ENCODE results near the gene NFIC. TPM values are rescaled to one million over a fixed set of nuclear protein-coding genes. Genes with fewer than 3 reads are reported as not detected.

Gene NFIC
- total and polyA plus RNA-seq, 4 donors = 12.8 to 100 (median 75.1) TPM

DNA sequence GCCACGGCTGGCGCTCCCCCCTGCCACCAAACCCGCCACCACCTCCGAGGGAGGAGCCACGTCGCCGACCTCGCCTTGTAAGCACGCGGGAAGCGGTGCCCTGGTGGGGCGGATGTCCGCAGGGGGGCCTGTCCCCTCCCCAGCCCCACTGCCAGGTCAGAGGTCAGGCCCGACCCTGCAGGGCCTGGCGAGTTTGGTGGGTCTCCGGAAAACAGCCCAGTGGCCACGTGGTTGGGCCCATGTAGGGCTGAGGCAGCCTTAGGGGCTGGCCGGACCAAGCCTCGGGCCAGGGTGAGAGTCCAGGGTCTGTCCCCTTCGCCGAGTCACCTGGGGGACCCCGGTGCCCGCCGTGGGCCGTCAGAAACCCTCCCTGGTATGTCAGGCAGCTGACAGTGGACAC lies 87.5 kb downstream of the NFIC start:
- H3K27ac ChIP-seq (ENCODE audit: low read depth in 1 of 2, low read length in 2 of 2) = no peak overlapping the region
- no peak overlapping the region for H3K9ac ChIP-seq (ENCODE audit: low read depth in 1 of 2, low read length in 2 of 2)
- H3K4me1 ChIP-seq (ENCODE audit: control insufficient read depth in 4 of 4, insufficient read depth in 4 of 4, low read length in 3 of 4) = peaks cover 0 to 24% (median 9%) of the 10 kb centered on the region in 4 donors
- DNase-seq (ENCODE audit: low spot score) = no peak
- peaks cover 24 to 67% (median 36%) of the 10 kb centered on the region in 4 donors for H3K36me3 ChIP-seq (ENCODE audit: control insufficient read depth in 4 of 4, insufficient read depth in 3 of 4, low read depth in 1 of 4, low read length in 3 of 4)
- TF ChIP-seq SP1 (IDR thresholded peaks at IDR 0.05) (no peak), RXRA (IDR thresholded peaks at IDR 0.05) (no peak), FOXA2 (IDR thresholded peaks at IDR 0.05) (no peak), GABPA (IDR thresholded peaks at IDR 0.05 in 1 of 2, conservative IDR thresholded peaks at IDR 0.05 in 1 of 2) (no peak)
- TF ChIP-seq, protein P1, sequence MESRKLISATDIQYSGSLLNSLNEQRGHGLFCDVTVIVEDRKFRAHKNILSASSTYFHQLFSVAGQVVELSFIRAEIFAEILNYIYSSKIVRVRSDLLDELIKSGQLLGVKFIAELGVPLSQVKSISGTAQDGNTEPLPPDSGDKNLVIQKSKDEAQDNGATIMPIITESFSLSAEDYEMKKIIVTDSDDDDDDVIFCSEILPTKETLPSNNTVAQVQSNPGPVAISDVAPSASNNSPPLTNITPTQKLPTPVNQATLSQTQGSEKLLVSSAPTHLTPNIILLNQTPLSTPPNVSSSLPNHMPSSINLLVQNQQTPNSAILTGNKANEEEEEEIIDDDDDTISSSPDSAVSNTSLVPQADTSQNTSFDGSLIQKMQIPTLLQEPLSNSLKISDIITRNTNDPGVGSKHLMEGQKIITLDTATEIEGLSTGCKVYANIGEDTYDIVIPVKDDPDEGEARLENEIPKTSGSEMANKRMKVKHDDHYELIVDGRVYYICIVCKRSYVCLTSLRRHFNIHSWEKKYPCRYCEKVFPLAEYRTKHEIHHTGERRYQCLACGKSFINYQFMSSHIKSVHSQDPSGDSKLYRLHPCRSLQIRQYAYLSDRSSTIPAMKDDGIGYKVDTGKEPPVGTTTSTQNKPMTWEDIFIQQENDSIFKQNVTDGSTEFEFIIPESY (IDR thresholded peaks at IDR 0.05) = no peak
- no peaks in the 10 kb centered on the region for H3K9me3 ChIP-seq (ENCODE audit: control insufficient read depth in 4 of 4, low read length in 3 of 4)
- no peaks in the 10 kb centered on the region for H3K27me3 ChIP-seq (ENCODE audit: control insufficient read depth in 4 of 4, insufficient read depth in 4 of 4, low read length in 3 of 4)
- no peak overlapping the region for H3K4me3 ChIP-seq (ENCODE audit: low read depth in 1 of 3, low read length in 3 of 3)
- 90% methylated on average over 25 of the region's 25 CpGs for WGBS

DNA sequence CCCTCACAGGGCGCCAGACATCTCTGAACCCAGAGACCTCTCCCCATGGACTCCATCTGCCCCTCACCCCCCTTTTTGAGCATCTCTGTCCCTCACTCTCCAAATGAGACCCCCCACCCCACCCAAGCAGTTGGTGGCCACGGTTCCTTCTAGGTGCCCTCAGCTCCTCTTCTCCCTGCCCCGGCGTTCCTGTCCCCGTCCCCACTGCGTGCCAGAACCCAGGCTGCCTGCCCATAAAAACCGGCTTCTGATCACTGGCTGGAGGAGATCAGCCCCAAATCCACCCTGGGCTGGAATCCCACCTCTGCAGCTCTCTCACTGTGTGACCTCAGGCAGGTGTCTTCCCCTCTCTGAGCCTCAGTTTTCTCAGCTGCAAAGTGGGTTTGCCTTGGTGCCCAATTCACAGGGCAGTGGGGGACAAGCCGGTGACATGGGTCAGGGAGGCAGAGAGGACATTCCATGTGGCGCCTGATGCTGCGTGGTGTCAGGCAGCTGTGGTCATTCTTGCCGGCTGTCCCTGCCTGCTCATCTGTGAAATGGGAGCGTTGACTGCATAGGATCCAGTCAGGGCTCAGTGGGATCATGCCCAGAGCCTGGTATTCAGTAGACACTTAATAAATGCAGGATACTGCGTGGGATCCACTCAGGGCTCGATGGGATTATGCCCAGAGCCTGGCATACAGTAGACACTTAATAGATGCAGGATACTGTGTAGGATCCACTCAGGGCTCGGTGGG lies 88.4 kb downstream of the NFIC start:
- H3K9me3 ChIP-seq (ENCODE audit: control insufficient read depth in 4 of 4, low read length in 3 of 4) = no peaks in the 10 kb centered on the region
- H3K27me3 ChIP-seq (ENCODE audit: control insufficient read depth in 4 of 4, insufficient read depth in 4 of 4, low read length in 3 of 4) = no peaks in the 10 kb centered on the region
- no peak overlapping the region for H3K9ac ChIP-seq (ENCODE audit: low read depth in 1 of 2, low read length in 2 of 2)
- H3K4me1 ChIP-seq (ENCODE audit: control insufficient read depth in 4 of 4, insufficient read depth in 4 of 4, low read length in 3 of 4) = peaks cover 2 to 32% (median 18%) of the 10 kb centered on the region in 4 donors
- 96% methylated on average over 15 of the region's 15 CpGs for WGBS
- no peak overlapping the region for H3K27ac ChIP-seq (ENCODE audit: low read depth in 1 of 2, low read length in 2 of 2)
- H3K4me3 ChIP-seq (ENCODE audit: low read depth in 1 of 3, low read length in 3 of 3) = no peak overlapping the region
- TF ChIP-seq, protein P2, sequence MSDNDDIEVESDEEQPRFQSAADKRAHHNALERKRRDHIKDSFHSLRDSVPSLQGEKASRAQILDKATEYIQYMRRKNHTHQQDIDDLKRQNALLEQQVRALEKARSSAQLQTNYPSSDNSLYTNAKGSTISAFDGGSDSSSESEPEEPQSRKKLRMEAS (IDR thresholded peaks at IDR 0.05) = no peak
- TF ChIP-seq JUND (IDR thresholded peaks at IDR 0.05) (no peak), GABPA (IDR thresholded peaks at IDR 0.05 in 1 of 2, conservative IDR thresholded peaks at IDR 0.05 in 1 of 2) (no peak), YY1 (IDR thresholded peaks at IDR 0.05) (no peak), FOXA2 (IDR thresholded peaks at IDR 0.05) (no peak), SP1 (IDR thresholded peaks at IDR 0.05) (no peak), TAF1 (conservative IDR thresholded peaks at IDR 0.05) (no peak), HNF4A (conservative IDR thresholded peaks at IDR 0.05) (no peak), HNF4G (IDR thresholded peaks at IDR 0.05) (no peak), RAD21 (IDR thresholded peaks at IDR 0.05) (no peak), RXRA (IDR thresholded peaks at IDR 0.05) (no peak), EGR1 (IDR thresholded peaks at IDR 0.05; ENCODE audit: low read depth in 2 of 2) (no peak), FOXA1 (IDR thresholded peaks at IDR 0.05) (no peak)
- TF ChIP-seq, protein P3, sequence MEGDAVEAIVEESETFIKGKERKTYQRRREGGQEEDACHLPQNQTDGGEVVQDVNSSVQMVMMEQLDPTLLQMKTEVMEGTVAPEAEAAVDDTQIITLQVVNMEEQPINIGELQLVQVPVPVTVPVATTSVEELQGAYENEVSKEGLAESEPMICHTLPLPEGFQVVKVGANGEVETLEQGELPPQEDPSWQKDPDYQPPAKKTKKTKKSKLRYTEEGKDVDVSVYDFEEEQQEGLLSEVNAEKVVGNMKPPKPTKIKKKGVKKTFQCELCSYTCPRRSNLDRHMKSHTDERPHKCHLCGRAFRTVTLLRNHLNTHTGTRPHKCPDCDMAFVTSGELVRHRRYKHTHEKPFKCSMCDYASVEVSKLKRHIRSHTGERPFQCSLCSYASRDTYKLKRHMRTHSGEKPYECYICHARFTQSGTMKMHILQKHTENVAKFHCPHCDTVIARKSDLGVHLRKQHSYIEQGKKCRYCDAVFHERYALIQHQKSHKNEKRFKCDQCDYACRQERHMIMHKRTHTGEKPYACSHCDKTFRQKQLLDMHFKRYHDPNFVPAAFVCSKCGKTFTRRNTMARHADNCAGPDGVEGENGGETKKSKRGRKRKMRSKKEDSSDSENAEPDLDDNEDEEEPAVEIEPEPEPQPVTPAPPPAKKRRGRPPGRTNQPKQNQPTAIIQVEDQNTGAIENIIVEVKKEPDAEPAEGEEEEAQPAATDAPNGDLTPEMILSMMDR (IDR thresholded peaks at IDR 0.05; ENCODE audit: low read depth, low read length, missing input control) = no peak
- TF ChIP-seq, protein P4, sequence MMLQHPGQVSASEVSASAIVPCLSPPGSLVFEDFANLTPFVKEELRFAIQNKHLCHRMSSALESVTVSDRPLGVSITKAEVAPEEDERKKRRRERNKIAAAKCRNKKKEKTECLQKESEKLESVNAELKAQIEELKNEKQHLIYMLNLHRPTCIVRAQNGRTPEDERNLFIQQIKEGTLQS (IDR thresholded peaks at IDR 0.05) = no peak
- TF ChIP-seq, protein P5, sequence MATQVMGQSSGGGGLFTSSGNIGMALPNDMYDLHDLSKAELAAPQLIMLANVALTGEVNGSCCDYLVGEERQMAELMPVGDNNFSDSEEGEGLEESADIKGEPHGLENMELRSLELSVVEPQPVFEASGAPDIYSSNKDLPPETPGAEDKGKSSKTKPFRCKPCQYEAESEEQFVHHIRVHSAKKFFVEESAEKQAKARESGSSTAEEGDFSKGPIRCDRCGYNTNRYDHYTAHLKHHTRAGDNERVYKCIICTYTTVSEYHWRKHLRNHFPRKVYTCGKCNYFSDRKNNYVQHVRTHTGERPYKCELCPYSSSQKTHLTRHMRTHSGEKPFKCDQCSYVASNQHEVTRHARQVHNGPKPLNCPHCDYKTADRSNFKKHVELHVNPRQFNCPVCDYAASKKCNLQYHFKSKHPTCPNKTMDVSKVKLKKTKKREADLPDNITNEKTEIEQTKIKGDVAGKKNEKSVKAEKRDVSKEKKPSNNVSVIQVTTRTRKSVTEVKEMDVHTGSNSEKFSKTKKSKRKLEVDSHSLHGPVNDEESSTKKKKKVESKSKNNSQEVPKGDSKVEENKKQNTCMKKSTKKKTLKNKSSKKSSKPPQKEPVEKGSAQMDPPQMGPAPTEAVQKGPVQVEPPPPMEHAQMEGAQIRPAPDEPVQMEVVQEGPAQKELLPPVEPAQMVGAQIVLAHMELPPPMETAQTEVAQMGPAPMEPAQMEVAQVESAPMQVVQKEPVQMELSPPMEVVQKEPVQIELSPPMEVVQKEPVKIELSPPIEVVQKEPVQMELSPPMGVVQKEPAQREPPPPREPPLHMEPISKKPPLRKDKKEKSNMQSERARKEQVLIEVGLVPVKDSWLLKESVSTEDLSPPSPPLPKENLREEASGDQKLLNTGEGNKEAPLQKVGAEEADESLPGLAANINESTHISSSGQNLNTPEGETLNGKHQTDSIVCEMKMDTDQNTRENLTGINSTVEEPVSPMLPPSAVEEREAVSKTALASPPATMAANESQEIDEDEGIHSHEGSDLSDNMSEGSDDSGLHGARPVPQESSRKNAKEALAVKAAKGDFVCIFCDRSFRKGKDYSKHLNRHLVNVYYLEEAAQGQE (IDR thresholded peaks at IDR 0.05) = no peak
- TF ChIP-seq, protein P1 (IDR thresholded peaks at IDR 0.05) = no peak
- no peak for DNase-seq (ENCODE audit: low spot score)
- H3K36me3 ChIP-seq (ENCODE audit: control insufficient read depth in 4 of 4, insufficient read depth in 3 of 4, low read depth in 1 of 4, low read length in 3 of 4) = peaks cover 23 to 61% (median 32%) of the 10 kb centered on the region in 4 donors
